Measurements from ENCODE around the gene ENTPD3.
"Not testable (repeated sequence)": the region's sequence is repeated elsewhere in the genome, so short reads cannot be mapped to it uniquely, and the experiment has no call there.

ENTPD3 gene

GRCh38 chr3:40407611-40408010, 20.6 kb downstream of the ENTPD3 start:
- no peak for DNase-seq

DNA sequence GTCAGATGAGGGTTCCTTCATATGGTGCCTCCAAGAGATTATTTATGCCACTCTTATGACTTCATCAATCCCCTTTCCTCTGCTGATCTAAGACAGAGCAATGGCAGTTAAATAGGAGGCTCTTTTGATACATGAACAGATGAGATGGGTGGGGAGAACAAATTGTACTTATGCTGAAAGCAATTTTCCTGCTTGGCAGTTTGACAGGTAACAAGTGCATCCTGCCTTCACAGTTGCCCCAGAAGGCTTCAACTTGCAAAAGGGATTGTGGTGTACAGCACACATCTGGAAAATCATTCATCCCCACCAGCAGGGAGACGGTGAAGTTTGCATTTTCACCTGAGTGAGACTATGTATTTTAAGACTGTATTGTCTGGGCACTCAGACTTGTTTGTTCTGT, 27.3 kb downstream of the ENTPD3 start:
- DNase-seq = no peak

DNA sequence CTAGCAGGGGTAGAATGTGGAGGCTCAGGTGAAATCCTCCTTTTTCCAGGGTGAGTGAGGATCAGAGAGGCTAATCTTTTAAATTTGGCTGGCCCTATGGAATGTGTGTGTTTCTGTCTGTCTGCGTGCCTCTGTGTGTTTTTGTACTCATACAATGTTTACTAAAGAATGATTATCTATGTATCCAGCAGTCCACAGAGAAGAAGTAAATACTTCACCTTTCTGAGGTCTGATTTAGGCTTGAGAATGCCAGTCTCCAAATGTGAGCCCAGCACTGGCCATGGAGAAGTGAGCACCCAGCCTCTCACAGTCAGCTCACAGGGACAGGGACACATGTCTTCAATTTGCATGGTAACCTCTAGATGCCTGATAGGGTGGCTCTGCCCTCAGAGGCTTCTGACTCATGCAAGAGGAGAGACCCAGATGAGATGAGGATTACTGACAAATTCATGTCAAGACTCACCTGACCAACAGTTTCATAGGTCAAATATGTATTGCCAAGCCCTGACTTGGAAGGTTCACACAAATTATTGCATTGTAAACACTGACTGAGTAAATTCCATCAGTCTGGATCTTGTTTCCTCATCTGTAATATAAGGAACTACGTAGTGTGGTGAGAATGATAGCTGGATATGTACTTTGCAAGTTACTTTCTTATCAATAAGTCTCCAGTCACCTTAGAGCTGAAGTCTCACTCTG, 31.0 kb downstream of the ENTPD3 start:
- no peak for DNase-seq

GRCh38 chr3:40422861-40423260, 35.9 kb downstream of the ENTPD3 start:
- no peak for DNase-seq

DNA sequence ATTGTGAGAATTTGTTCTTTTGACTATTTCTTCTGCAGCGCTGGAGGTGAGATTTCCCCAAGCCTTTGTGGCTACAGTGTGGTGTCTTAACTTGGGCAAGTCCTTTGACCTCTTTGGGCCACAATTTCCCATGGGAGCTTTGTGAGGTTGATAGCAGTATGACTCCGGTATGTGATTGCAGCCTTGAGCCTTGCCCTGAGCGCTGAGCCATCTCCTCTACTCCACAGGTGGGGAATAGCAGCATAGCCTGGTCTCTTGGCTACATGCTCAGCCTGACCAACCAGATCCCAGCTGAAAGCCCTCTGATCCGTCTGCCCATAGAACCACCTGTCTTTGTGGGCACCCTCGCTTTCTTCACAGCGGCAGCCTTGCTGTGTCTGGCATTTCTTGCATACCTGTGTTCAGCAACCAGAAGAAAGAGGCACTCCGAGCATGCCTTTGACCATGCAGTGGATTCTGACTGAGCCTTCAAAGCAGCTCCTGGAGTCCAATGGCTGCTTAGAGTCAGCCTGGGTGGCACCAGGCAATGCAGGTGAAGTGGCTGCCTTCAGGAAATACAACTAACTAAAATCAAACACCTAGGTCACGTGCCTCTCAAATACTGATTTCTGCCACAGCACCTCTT, 40.2 kb downstream of the ENTPD3 start:
- DNase-seq = no peak

- DNase-seq = no peak
These were observed 45.8 kb downstream of the ENTPD3 start for GRCh38 chr3:40432793-40433192.

DNA sequence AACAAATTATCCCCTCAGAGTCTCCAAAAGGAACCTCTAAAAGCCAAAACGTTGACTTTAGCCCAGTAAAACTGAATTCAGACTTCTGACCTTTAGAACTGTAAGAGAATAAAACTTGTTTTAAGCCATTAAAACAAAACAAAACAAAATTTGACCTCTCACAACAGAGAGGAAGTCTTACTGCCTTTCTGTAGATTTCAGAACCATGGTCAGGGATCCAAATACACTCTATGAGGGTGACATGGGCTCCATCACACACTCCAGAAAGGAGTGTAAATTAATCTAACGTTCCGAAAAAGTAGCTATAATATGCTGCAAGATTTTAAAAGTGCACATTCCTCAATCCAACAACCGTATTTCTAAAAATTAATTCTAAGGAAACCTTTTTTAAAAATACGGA, 50.9 kb downstream of the ENTPD3 start:
- DNase-seq = no peak

GRCh38 chr3:40445062-40445461, 58.1 kb downstream of the ENTPD3 start:
- DNase-seq = no peak

GRCh38 chr3:40445880-40446279, 58.9 kb downstream of the ENTPD3 start:
- no peak for DNase-seq

DNA sequence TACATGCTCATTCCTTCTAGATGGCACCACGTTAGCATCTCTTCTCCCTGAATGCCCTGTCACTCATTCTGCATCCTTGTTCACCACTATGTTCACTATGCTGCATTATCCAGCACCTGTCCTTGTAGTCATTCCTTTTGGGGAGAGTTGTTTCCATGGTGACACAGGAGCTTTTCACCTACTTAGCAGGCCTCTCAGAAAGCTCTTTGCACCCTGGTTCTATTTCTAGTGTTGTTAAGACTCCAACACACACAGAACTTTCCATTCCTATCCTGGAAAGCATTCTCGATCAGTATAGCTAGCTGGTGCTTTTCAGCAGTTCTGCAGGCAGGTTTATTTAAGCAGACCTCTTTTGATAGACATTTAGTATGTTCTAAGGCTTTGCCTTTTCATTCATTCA, 63.5 kb downstream of the ENTPD3 start:
- no peak for DNase-seq

DNA sequence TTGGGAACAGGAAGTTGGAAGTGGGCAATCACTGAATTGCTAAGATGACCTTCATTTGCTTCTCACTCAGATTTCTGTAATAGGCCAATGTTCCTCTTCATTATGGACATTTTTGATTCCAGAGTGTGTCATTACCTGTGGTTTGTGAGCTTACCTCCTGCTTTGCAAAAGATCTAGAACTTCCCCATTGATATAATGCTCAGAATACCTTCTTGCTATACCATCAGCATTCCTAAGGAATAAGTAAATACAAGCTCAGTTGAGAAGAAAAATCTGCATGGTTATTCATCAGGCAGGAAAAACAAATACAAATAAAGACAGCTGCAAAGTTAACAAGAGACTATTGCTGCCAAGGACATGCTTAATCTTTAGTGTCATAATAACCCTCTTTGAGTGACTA, 64.6 kb downstream of the ENTPD3 start:
- no peak for DNase-seq

- DNase-seq = no peak
These were observed 65.1 kb downstream of the ENTPD3 start for GRCh38 chr3:40452057-40452456.

GRCh38 chr3:40452562-40452875, 65.5 kb downstream of the ENTPD3 start:
- no peak for DNase-seq

GRCh38 chr3:40452876-40453730, 66.1 kb downstream of the ENTPD3 start:
- peak; percentile 95 for DNase-seq

- no peak for DNase-seq
These were observed 66.9 kb downstream of the ENTPD3 start for GRCh38 chr3:40453933-40454332.

- DNase-seq = no peak
These were observed 68.3 kb downstream of the ENTPD3 start for GRCh38 chr3:40455328-40455727.

- DNase-seq = no peak
These were observed 69.4 kb downstream of the ENTPD3 start for GRCh38 chr3:40456279-40456939.

GRCh38 chr3:40456940-40457823, 70.2 kb downstream of the ENTPD3 start, which contains the start of gene RPL14:
RPL14 (plus strand) TSS chr3:40457339; CDS start chr3:40457472, 133 bp downstream.
- DNase-seq = peak; percentile 63

- DNase-seq = no peak
These were observed 71.5 kb downstream of the ENTPD3 start for GRCh38 chr3:40458473-40458872.

- DNase-seq = not testable (repeated sequence)
These were observed 73.5 kb downstream of the ENTPD3 start for GRCh38 chr3:40460481-40460880.

DNA sequence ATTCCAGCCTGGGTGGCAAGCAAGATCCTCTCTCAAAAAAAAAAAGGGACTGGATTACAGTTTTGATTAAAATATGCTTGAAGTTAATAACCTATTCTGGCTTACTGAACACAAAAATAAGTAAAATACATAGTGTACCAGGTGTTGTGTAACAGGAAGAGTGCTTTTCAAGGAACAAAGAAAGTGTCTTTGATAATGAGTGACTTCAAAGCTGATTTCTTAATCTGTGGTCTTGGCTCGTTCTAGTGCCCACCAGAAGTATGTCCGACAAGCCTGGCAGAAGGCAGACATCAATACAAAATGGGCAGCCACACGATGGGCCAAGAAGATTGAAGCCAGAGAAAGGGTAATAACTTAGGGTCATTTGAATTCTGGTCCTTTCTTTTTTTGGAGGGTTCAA, 74.2 kb downstream of the ENTPD3 start:
- no peak for DNase-seq

- DNase-seq = not testable (repeated sequence)
These were observed 75.9 kb downstream of the ENTPD3 start for GRCh38 chr3:40462838-40463237.

All from NCI-H748 treated with DMSO at 0.1 percent for 48 hours (cell line).